GM18867 (cell line): ENCODE data around the gene TSEN34.
"Not testable (repeated sequence)": the region's sequence is repeated elsewhere in the genome, so short reads cannot be mapped to it uniquely, and the experiment has no call there.

ENCODE experiments used
- ATAC-seq: cut with Tn5 transposase; IDR thresholded peaks from one replicate; pipeline ENCODE4 v1.9.1; 2021; ENCODE audit warnings: mild to moderate bottlenecking, moderate library complexity; ENCODE audit not compliant: unreplicated experiment

TSEN34 gene

GRCh38 chr19:54183431-54183830 is 7.7 kb upstream of the TSEN34 start:
- no peak for ATAC-seq

GRCh38 chr19:54186351-54186750 is 4.8 kb upstream of the TSEN34 start:
- no peak for ATAC-seq

- no peak for ATAC-seq
These were observed 4.2 kb upstream of the TSEN34 start for GRCh38 chr19:54186934-54187381.

GRCh38 chr19:54188215-54188871 is 2.8 kb upstream of the TSEN34 start:
- ATAC-seq = no peak

GRCh38 chr19:54189145-54189734 is 1.9 kb upstream of the TSEN34 start, which contains the start of gene MBOAT7:
Gene MBOAT7, minus strand, starts transcription at chr19:54189580. Its CDS starts 1,072 bp downstream, at chr19:54188508.
- ATAC-seq = peak; percentile 23

- ATAC-seq = peak; percentile 44
These were observed 1.2 kb upstream of the TSEN34 start for GRCh38 chr19:54189735-54190502.

GRCh38 chr19:54190503-54191010 is 551 bp upstream of the TSEN34 start:
- ATAC-seq = peak; percentile 47

GRCh38 chr19:54191811-54192453 is 824 bp downstream of the TSEN34 start:
- no peak for ATAC-seq

GRCh38 chr19:54193011-54193410 is 1.9 kb downstream of the TSEN34 start:
- ATAC-seq = no peak

- not testable (repeated sequence) for ATAC-seq
These were observed 3.4 kb downstream of the TSEN34 start for GRCh38 chr19:54194463-54194862.

- ATAC-seq = no peak
These were observed 5.4 kb downstream of the TSEN34 start for GRCh38 chr19:54196536-54196935.

- no peak for ATAC-seq
These were observed 6.0 kb downstream of the TSEN34 start for GRCh38 chr19:54197121-54197520.

GRCh38 chr19:54199401-54199800 is 8.3 kb downstream of the TSEN34 start:
- no peak for ATAC-seq

GRCh38 chr19:54201172-54201701 is 10.1 kb downstream of the TSEN34 start:
- ATAC-seq = no peak

- no peak for ATAC-seq
These were observed 10.9 kb downstream of the TSEN34 start for GRCh38 chr19:54201980-54202379.

- ATAC-seq = no peak
These were observed 12.1 kb downstream of the TSEN34 start for GRCh38 chr19:54203151-54203611.

- ATAC-seq = no peak
These were observed 13.8 kb downstream of the TSEN34 start for GRCh38 chr19:54204767-54205468.

GRCh38 chr19:54206030-54206830 is 15.1 kb downstream of the TSEN34 start:
- no peak for ATAC-seq

- no peak for ATAC-seq
These were observed 15.7 kb downstream of the TSEN34 start for GRCh38 chr19:54206831-54207177.
